A204.1 (cell line): ENCODE data around the gene SCN1B.
"Not testable (repeated sequence)": the region's sequence is repeated elsewhere in the genome, so short reads cannot be mapped to it uniquely, and the experiment has no call there.

Experiments used
- FAIRE-seq: peaks from 2 replicates; lab custom pipeline; 2012; peaks lifted over from hg19 to GRCh38; lab: Jason Lieb, UNC

The SCN1B gene

DNA sequence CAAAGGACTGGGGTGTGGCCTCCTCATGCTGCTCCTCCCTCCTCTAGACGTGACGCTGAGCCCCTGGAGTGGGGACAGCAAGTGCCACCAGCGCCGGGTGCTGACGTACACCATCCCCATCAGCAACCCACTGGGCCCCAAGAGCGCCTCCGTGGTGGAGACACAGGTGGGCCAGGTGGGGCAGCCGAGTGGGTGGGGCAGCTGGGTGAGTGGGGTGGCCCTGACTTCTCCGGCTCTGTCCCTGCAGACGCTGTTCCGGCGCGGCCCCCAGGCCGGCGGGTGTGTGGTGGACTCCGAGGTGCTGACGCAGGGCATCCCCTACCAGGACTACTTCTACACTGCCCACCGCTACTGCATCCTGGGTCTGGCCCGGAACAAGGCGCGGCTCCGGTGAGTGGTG, 11.1 kb upstream of the SCN1B start:
- no peak for FAIRE-seq

DNA sequence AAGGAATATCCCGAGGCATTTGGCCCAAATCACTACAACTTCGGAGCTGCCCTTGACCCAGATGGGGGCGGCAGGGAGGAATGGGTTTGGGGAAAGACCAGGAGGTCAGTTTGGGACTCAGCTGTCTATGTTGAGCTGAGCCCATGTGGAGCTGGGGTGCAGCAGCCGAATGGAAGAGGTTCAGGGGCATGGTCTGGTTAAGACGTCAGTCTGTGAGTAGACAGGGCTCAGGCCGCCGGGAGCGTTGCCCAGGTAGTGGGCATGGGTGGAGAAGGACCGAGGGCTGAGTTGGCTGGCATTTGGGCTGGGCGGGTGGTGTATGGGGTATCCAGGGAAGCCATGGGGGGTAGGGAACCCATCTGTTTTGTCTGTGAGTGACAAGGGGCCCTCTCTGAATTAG, 9.3 kb upstream of the SCN1B start:
- FAIRE-seq, result no peak

DNA sequence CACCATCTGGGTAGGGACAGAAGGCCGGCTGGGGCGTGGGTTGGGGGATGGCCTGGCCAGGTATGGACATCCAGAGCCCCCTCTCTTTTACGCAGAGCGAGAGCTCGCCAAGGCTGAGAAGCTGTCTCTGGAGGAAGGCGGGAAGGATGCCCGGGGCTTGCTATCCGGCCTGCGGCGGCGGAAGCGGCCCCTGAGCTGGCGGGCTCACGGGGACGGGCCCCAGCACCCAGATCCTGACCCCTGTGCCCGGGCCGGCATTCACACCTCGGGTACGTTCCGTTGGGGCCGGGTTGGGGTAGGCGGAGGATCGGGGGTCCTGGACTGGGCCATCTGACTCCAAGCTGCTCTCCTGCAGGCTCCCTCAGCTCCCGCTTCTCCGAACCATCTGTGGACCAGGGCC, 8.7 kb upstream of the SCN1B start:
- FAIRE-seq, result no peak

DNA sequence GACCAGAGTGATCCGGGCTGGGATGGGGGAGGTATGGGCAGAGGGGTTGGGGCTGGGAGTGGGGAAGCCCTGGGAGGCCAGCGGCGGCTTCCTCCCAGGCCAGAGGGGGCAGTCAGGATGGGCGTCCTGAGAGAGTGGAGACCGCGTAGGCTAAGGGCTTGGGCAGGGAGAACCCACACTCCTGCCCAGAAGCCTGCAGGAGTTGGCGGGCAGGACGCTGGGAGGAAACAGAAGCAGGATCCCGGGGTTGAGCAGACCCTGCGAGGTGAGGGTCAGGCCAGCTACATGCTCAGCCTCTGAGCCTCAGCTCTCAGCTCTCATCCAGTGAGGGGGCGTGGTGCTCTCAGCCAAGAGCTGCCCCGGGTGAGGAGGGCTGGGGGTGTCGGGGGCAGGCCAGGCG, 7.8 kb upstream of the SCN1B start:
- no peak for FAIRE-seq

DNA sequence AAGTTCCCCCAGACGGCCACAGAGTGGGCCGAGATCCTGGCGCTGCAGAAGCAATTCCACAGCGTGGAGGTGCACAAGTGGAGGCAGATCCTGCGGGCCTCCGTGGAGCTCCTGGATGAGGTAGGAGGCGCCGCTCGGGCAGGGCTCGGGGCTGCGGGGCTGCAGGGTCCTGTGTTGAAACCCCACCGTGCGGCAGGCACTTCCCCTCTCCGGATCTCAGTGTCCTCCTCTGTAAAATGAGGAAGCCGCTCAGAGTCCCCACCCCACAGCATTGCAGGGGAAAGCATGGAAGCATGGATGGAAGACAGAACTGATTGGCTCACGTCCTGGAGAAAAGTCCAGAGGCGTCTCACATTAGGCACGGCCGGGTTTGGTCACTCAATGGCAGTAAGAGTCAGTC, 6.8 kb upstream of the SCN1B start:
- FAIRE-seq, result no peak

DNA sequence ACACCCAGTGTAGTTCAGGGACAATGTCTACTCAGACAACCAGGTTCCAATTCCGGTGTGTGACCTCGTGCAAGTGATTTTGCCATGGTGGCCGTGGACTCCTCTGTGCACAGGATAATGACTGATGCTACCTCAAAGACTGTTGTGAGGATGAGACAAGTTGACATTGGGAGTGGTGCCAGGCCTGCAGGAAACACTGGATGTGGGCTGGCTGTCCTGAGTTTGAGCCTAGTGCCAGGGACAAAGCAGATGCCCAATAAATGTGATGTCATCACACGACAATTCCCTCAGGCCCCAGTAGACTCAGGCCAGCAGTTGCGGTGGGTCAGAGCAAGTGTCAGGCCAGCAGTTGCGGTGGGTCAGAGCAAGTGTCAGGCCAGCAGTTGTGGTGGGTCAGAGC, 6.2 kb upstream of the SCN1B start:
- FAIRE-seq, result no peak

DNA sequence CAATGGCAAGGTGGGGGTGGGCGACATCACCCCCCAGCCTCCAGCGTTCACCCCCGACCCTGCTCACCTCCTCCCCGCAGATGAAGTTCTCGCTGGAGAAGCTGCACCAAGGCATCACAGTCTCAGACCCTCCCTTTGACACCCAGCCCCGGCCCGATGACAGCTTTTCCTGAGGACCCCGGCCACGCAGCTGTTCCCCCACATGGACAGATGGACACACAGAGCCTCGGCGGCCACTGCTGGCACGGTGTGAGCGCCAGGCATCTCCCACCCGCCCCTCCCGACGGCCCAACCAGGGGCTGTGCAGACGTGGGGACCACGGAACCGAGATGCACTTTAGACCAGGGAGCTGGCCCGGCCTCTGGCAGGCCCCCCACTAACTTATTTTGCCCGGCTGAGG, 4.3 kb upstream of the SCN1B start:
- FAIRE-seq, result no peak

DNA sequence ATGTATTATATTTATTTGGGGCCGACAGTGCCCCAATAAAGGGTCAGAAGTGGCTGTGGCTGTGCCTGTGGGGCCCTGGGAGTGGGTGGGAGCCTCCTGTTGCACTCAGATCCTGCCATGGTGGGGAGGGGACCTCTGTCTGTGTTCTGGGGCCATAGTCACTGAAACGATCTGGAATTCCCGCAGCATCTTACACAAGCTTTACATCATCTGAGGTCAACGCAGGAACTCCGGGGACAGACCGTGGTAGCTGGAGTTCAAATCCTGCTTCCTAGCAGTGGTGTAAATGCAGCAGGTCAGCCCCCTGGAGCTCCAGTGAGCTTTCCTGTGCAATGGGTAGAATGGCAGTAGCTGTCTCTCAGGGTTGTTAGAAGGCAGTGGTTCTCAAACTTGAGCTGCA, 3.9 kb upstream of the SCN1B start:
- no peak for FAIRE-seq

DNA sequence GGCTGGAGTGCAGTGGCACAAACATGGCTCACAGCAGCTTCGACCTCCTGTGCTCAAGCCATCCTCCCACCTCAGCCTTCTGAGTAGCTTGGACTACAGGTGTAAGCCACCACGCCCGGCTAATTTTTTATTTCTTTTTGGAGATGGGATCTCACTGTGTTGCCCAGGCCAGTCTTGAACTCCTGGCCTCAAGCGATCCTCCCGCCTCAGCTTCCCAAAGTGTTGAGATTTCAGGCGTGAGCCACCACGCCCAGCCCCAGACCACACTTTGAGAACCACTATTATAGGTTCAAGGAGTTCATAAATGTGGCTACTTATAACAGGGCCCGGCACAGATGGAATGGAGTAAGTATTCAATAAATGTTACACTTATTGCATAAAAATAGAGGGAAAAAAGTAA, 3.3 kb upstream of the SCN1B start:
- no peak for FAIRE-seq

DNA sequence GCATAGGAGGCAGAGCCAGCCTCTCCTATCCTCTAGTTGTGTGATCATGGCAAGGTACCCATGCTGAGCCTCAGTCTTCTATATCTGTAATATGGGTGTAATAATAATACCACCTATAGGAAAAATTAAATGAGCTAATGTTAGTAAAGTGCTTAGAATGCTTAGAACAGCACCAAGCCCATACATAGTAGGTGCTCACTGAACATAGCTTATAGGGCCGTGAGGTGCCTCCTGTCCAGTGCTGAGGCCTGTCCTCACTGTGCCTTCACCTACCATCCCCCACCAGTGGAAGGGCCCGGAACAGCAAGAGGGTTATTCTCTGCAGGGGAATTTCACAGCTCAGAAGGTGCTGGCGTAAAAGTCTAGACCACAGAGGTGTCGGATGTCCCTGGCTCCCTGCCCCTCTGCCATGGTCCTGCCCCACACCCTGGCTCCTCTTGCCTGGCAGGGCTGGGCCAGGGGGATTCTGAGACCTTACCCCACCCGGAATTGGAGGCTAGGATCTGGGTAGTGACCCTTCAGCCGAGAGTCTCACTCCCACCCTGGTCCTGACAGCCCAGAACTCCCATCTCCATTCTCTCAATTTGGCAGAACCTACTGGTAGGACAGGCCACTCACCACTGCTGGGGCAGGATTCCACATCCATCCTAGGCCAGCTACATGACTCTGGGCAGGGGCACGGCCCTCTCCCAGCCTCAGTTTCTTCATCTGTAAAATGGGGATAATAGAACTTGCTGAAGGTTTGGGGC, 2.2 kb upstream of the SCN1B start:
- FAIRE-seq, result no peak

DNA sequence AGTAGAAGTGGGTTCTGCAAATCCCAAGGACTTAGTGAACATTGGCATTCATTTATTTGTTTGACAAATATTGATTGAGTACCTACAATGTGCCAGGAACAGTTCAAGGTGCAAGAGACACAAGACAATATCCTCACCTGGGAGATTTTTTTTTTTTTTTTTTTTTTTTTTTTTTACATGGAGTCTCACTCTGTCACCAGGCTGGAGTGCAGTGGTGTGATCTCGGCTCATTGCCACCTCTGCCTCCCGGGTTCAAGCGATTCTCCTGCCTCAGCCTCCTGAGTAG, 1.7 kb upstream of the SCN1B start:
- not testable (repeated sequence) for FAIRE-seq

DNA sequence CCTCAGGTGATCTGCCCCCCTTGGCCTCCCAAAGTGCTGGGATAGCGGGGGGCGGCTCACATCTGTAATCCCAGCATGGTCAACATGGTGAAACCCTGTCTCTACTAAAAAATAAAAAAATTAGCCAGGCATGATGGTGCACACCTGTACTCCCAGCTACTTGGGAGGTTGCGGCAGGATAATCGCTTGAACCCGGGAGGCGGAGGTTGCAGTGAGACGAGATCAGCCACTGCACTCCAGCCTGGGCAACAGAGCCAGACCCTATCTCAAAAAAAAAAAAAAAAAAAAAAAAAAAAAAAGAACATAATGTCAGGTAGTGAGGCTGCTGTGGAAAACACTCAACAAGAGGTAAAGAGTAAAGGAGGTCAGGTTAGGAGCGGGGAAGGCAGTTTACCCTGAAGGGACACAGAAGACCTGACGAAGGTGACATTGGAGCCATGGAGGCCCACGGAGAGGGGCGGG, 964 bp upstream of the SCN1B start:
- not testable (repeated sequence) for FAIRE-seq

DNA sequence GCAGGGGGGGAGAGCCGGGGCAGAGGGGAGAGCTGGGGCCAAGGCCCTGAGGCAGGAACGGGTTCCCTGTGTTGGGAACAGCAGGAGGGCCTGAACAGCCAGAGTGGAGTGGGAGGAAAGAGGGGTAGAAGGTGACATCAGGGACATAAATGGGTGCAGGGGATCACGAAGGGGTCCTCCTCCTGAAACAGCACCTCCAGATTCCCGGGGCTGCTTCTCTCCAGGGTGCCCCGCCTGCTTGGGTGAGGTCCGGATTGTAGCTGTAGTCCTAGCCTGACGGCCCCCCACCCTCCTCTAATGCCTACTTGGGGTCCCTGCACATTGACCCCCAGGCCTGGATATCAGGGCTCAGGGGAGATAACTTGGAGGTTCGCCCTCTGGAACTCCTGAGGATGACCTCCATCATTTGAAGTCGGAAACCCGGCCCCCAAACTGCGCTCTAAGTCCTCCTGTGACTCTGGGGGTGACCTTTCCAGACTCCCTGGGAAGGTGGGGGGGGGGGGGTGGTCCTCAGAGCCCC, 473 bp upstream of the SCN1B start:
- FAIRE-seq, result no peak

DNA sequence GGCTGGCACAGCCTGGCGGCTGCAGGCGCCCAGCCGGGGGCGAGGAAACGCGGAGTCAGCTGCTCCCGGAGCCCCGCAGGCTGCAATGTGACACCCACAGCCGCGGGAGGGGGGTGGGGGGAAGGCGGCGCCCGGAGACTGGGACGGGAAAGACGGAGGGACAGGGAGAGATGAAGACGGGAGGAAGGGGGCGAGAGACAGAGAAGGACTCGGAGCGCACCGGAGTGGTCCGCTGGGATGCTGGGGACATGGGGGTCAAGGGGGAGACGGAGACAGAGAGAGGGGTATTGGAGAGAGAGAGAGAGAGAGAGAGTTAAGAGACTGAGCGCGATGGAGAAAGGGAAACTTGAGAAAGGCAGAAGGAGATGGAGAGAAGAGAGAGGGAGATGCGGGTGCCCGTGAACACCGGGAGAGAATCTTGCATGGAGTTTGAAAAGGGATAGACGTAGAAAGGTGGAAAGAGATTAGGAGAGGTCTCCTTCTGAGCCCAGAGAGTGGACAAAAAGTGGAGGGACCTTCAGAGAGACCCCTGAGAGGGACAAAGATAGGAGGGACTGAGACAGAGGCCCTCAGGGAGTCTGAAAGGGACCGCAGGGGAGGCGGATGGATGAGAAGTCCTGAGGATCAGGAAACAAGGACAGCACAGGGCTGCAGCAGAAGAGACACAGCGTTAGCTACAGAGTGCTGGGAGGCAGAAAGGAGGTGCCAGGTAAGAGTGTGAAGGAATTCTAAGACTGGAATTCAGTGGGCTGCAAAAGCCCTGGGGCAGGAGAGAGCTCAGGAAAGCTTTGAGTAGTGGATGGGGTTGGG, 1.0 kb downstream of the SCN1B start:
- no peak for FAIRE-seq

DNA sequence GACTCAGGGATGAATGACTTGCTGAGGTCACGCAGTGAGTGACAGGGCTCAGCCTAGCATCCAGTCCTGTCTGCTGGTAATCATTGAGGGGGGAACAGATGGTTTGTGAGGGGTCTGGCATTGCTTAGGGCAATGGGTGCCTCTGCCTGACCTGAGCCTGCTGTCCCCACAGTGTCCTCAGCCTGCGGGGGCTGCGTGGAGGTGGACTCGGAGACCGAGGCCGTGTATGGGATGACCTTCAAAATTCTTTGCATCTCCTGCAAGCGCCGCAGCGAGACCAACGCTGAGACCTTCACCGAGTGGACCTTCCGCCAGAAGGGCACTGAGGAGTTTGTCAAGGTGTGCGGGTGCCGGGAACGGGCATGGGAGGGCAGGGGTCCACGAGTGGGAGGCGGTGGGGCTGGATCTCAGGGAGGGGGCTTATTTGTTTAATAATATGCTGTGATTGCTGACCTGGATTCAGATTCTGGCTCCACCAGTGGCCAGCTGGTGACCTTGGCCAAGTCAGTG, 2.1 kb downstream of the SCN1B start:
- FAIRE-seq, result no peak

DNA sequence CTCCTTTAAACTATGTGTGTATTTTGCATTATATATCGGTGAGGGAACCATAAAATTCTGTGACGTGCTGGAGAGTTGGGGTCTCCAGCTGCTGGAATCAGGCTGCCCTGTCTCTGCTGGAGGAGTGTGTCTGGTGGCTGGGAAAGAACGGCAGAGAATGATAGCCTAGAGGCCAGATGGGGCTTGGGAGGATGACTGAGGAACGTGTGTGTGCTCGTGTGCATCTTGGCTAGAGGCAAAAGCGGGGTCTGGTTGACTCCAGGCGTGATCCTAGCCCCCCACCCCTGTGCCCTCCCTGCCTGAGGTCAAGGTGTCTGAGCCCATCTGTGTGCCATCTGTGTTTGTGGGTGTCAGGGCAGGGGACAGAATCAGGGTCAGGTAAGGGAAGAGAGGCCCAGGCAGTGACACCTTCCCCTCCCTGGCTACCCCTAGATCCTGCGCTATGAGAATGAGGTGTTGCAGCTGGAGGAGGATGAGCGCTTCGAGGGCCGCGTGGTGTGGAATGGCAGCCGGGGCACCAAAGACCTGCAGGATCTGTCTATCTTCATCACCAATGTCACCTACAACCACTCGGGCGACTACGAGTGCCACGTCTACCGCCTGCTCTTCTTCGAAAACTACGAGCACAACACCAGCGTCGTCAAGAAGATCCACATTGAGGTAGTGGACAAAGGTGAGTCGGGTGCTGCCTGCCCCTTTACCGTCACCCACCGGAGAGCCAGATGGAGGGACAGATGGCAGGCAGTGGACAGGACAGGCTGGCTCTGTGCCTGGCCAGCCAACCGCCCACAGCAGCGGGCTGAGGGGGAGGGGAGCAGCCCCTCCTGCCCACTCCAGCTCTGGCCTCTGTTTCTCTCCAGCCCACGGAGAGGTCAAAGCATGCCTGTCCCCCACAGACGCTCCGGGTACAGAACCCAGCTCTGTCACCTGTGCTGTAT, 3.1 kb downstream of the SCN1B start:
- FAIRE-seq, result no peak

DNA sequence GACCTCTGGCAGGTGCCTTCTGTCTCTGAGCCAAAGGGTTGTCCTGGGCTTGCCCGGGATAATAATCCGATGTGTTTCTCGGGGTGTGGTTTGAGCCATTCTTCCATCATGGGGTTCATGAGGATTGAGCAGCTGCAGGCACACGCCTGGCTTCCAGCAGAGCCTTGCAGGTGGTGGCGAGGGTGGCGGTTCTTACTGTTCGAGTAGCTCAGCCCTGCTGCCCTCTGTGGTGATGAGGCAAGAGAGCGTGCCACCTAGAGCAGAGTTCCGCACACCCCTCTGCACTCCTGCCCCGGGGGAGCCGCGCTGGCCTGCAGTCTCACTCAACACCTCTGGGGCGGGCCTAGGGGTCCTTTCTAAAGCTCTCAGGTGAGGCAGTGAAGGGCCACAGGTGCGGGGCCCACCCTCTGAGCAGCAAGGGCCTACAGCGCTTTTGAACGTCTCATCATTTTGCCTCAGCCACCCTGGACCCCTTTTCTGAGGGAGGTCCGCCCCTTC, 3.8 kb downstream of the SCN1B start:
- no peak for FAIRE-seq

DNA sequence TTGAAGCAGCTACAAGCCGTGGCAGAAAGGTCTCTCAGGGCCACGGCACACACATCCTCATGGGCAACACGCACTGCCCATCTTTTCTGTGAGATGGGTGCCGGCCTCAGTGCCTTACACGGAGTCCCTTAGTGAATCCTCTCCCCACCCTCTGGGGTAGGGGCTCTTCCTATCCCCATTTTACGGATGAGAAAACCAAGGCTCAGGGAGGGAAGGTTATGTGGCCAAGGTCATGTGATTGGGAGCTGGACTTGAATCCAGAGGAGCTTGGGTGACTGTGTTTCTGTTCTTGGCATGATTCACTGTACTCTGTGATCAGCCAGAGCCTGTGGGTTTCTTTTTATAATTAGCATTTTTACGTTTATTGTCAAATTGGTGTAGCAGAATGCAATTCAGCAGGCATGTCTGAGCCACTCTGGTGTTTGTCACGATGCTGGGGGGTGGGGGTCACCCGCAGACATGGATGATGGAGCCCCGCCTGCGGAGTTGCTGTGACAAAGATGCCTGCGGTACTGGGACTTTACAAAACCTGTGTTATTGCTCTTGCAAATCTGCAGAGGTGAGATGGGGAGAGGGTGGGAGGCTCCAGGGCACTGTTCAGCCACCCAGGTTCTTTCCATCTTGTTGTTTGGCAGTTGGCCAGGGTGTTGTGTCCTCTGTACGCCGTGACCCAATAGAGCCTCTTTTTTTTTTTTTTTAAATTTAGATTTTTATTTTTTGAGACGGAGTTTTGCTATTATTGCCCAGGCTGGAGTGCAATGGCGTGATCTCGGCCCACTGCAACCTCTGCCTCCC, 4.5 kb downstream of the SCN1B start:
- FAIRE-seq, result no peak

DNA sequence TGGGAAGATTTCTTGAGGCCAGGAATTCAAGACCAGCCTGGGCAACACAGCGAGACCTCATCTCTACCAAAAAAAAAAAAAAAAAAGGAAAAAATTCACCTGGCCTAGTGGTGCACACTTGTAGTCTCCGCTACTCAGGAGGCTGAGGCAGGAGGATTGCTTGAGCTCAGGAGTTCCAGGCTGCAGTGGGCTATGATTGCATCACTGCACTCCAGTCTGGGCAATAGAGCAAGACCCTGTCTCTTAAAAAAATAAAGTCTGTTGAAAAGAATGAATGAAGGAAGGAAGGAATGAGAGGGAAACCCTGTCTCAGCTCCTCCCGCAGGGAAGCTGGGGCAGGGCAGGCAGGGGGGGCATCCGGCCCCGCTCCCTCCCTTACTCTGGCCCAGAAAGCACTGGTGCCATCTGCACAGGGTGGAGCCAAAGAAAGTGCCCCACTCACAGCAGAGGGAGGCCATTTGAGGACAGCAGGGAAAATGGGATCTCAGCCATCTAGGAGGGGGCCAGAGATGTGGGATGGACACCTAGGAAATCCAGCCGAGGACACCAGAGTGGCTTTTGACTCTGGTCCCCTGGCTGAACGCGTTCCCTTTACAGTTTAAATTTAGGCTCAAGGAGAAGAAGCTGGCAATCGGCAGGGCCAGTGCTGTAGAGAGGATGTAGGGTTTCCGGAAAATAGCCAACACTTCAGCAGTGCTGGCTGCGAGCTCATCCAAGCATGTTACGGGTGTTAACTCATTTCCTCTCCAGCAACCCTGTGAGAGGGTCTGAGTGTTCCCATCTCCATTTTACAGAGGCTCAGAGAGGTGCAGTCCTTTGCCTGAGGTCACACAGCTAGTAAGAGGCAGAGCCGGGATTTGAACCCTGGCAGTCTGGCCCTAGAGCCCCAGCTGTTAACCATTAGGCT, 7.7 kb downstream of the SCN1B start:
- no peak for FAIRE-seq
